SK-N-SH (cell line): ENCODE measurements around the gene PLCB1. TPM values are rescaled to one million over a fixed set of nuclear protein-coding genes. Genes with fewer than 3 reads are reported as not detected.
A peak's percentile ranks its signal among the peaks of the same experiment; 100 is the strongest.

Source experiments
- CTCF ChIA-PET: fragments of 300-600, 350-600 bp; formaldehyde crosslinking; extraction: SDS; loops from one replicate; lab custom pipeline; 2021; lab: Yijun Ruan, JAX
- POLR2A ChIA-PET: fragments of 350-600 bp; sonication (Branson Sonifier 250); formaldehyde crosslinking; extraction: SDS; loops from one replicate; lab custom pipeline; 2020; ENCODE audit warnings: antibody characterized with exemption, inconsistent platforms; lab: Yijun Ruan, JAX
- DNase-seq: peaks from one replicate; pipeline ENCODE4 v3.0.0; 2012
- H2AFZ ChIP-seq: fragments of 200-600 bp; sonication (generic); 2 replicates; pipeline ENCODE4 v1.8.1; 2016; ENCODE audit warnings: antibody characterized with exemption, mild to moderate bottlenecking, low read depth
- H3F3A ChIP-seq: fragments of 200-600 bp; sonication (generic); replicated peaks from 2 replicates; pipeline ENCODE3; 2016; ENCODE audit warnings: antibody characterized with exemption, mild to moderate bottlenecking; ENCODE audit not compliant: insufficient read depth
- H3K27ac ChIP-seq, 2 experiments: fragments of 200-500 bp in 1 of 2; fragments of 200-600 bp in 1 of 2; sonication (Bioruptor generic) in 1 of 2; sonication (generic), shearing (Covaris generic) in 1 of 2; 2 replicates each; pipeline versions ENCODE4 v1.5.1 to v1.6.1; 2014 to 2016; ENCODE audit warnings: low read depth in 2 of 2, inconsistent platforms in 1 of 2, low read length in 1 of 2, mild to moderate bottlenecking in 1 of 2, mixed read lengths in 1 of 2
- H3K27me3 ChIP-seq: fragments of 200-600 bp; sonication (generic), shearing (Covaris generic); 2 replicates; pipeline ENCODE4 v1.6.1; 2016; ENCODE audit warnings: mixed run types; ENCODE audit not compliant: insufficient read depth
- H3K36me3 ChIP-seq, 2 experiments: fragments of 200-500 bp in 1 of 2; fragments of 200-600 bp in 1 of 2; sonication (Bioruptor generic) in 1 of 2; sonication (generic) in 1 of 2; replicated peaks in 1 of 2; 2 replicates each; pipeline versions ENCODE3 to v1.5.1; 2014 to 2016; ENCODE audit warnings: low read length in 1 of 2, mild to moderate bottlenecking in 1 of 2; ENCODE audit not compliant: insufficient read depth in 2 of 2, control insufficient read depth in 1 of 2
- H3K4me1 ChIP-seq, 2 experiments: fragments of 200-500 bp in 1 of 2; fragments of 200-600 bp in 1 of 2; sonication (Bioruptor generic) in 1 of 2; sonication (generic), shearing (Covaris generic) in 1 of 2; 2 replicates each; pipeline versions ENCODE4 v1.5.1 to v1.6.1; 2014 to 2016; ENCODE audit warnings: low read depth in 1 of 2, low read length in 1 of 2, mixed run types in 1 of 2; ENCODE audit not compliant: insufficient read depth in 2 of 2, control insufficient read depth in 1 of 2
- H3K4me2 ChIP-seq: fragments of 200-600 bp; sonication (generic), shearing (Covaris generic); 2 replicates; pipeline ENCODE4 v1.6.1; 2017; ENCODE audit warnings: mixed run types
- H3K4me3 ChIP-seq, 2 experiments: fragments of 200-500 bp in 1 of 2; fragments of 200-600 bp in 1 of 2; sonication (Bioruptor generic) in 1 of 2; sonication (generic), shearing (Covaris generic) in 1 of 2; 2 replicates each; pipeline versions ENCODE4 v1.5.1 to v1.8.1; 2014 to 2016; ENCODE audit warnings: low read depth in 2 of 2, inconsistent platforms in 1 of 2, low read length in 1 of 2, mild to moderate bottlenecking in 1 of 2, mixed read lengths in 1 of 2, moderate library complexity in 1 of 2
- H3K79me2 ChIP-seq: fragments of 200-600 bp; sonication (generic); 2 replicates; pipeline ENCODE4 v1.8.1; 2017; ENCODE audit warnings: mild to moderate bottlenecking; ENCODE audit not compliant: insufficient read depth
- H3K9ac ChIP-seq: fragments of 200-600 bp; sonication (generic); 2 replicates; pipeline ENCODE4 v1.6.1; 2017; ENCODE audit warnings: mixed run types
- H3K9me2 ChIP-seq: fragments of 200-600 bp; sonication (generic); 2 replicates; pipeline ENCODE4 v1.6.1; 2017; ENCODE audit warnings: mixed run types
- H3K9me3 ChIP-seq: fragments of 200-600 bp; sonication (generic); 2 replicates; pipeline ENCODE4 v1.6.1; 2017; ENCODE audit warnings: mixed run types, mild to moderate bottlenecking, moderate library complexity
- H4K20me1 ChIP-seq: fragments of 200-600 bp; sonication (generic); 2 replicates; pipeline ENCODE4 v1.6.1; 2017; ENCODE audit warnings: mild to moderate bottlenecking, mixed run types; ENCODE audit not compliant: insufficient read depth
- JUND ChIP-seq: IDR thresholded peaks from 2 replicates; pipeline ENCODE4 v1.4.0; 2012
- NRF1 ChIP-seq: IDR thresholded peaks from 2 replicates; pipeline ENCODE4 v1.6.1; 2012; ENCODE audit warnings: low read depth, mild to moderate bottlenecking, low read length
- REST ChIP-seq: IDR thresholded peaks from 2 replicates; pipeline ENCODE4 v1.6.1; 2012; ENCODE audit warnings: mild to moderate bottlenecking, low read depth, low read length, moderate library complexity
- TCF12 ChIP-seq: IDR thresholded peaks from 2 replicates; pipeline ENCODE4 v1.4.0; 2012
- YY1 ChIP-seq: IDR thresholded peaks from 2 replicates; pipeline ENCODE4 v1.4.0; 2012; ENCODE audit warnings: low read depth, mild to moderate bottlenecking
- ZBTB33 ChIP-seq: IDR thresholded peaks from 2 replicates; pipeline ENCODE4 v1.4.0; 2012; ENCODE audit warnings: low read depth, borderline replicate concordance
- WGBS: methylation state at CpG from one replicate; pipeline ENCODE4 v1.1.6; 2017; ENCODE audit warnings: low lambda C conversion rate; 5-methylcytosine and 5-hydroxymethylcytosine counted together
- polyA plus RNA-seq, 3 experiments: library from polyadenylated mRNA; depleted of rRNA; stranded (reverse); fragments of >200 nt; gene quantifications; 2 replicates each; pipeline ENCODE4 v1.2.3, GENCODE V29; 2012
- TF ChIP-seq, protein P1 (sequence below): IDR thresholded peaks from 2 replicates; pipeline ENCODE4 v1.4.0; 2012; ENCODE audit warnings: low read depth

PLCB1 gene
- polyA plus RNA-seq, 1 of the 3 experiments (the other 2 are of a cell fraction) = 10.5 TPM

DNA sequence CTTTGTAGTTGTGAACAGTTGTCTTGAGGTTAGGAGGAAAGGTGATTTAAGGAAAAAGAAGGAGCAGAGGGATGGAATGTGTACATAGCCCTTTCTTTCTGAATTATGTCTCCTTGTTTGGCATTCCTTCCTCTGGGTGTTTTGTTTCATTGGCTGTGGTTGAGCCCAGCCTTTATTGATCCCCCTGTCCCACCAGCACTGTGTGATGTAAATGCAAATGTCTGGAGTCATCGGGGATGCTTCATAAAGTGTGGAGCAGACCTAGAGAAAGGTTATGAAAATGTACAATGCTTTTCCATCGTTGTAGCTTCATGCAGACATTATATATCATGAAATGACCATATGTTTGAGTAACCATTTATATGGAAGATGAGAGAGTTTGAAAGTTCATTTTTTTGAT is 164.5 kb downstream of the PLCB1 start:
- Histone ChIP-seq H3K4me3 (no peak overlapping the region), H3K4me1 (peaks cover 0 to 2% of the 10 kb centered on the region in 2 experiments; a peak in 1 of 4 replicates), H3K4me2 (no peak overlapping the region), H3F3A (peaks cover 10% of the 10 kb centered on the region), H3K79me2 (no peaks in the 10 kb centered on the region; the same call in 1 of the 2 replicates), H3K27ac (no peak overlapping the region), H4K20me1 (no peaks in the 10 kb centered on the region), H3K27me3 (no peaks in the 10 kb centered on the region), H3K9ac (no peak overlapping the region), H3K9me2 (no peaks in the 10 kb centered on the region), H3K9me3 (no peaks in the 10 kb centered on the region), H2AFZ (no peak overlapping the region), H3K36me3 (no peaks in the 10 kb centered on the region)
- WGBS = 62% methylated on average over 2 of the region's 2 CpGs
- ChIA-PET POLR2A (no interaction called here), CTCF (no interaction called here)
- no peak for DNase-seq
- no peak for TF ChIP-seq JUND
- TF ChIP-seq, protein P1, sequence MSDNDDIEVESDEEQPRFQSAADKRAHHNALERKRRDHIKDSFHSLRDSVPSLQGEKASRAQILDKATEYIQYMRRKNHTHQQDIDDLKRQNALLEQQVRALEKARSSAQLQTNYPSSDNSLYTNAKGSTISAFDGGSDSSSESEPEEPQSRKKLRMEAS = no peak
- no peak for TF ChIP-seq TCF12
- no peak for TF ChIP-seq ZBTB33

DNA sequence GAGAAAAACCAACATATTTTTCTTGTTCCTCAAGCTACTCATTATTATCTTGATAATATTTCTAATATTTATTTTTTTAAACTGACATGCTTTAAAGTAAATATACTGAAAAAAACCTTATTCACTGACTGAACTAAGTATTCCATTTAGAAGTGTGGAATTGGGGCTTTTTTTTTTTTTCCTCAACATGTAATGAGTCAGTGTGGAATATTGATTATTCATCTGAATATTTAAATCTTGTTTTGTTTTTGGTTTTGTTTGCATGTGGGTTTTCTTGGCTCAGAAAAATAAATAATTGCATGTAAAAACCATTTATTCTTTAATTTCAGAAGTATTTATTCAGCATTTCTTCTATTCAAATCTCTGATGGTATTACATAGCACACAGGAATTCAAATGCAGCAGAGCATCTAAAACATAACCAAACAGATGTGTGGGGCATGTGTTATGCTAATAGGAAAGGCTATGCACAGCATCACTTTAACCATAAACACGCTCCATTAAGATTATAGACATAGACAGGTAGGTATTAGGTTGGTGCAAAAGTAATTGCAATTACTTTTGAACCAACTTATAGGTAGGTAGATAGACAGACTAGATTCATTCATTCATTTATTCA is 166.5 kb downstream of the PLCB1 start:
- Histone ChIP-seq H3K79me2 (no peaks in the 10 kb centered on the region; the same call in 1 of the 2 replicates), H3K9me2 (no peaks in the 10 kb centered on the region), H4K20me1 (no peaks in the 10 kb centered on the region), H3K27me3 (no peaks in the 10 kb centered on the region), H3K4me1 (no peaks in the 10 kb centered on the region), H3K4me2 (no peak overlapping the region), H2AFZ (no peak overlapping the region), H3K9me3 (no peaks in the 10 kb centered on the region), H3F3A (no peaks in the 10 kb centered on the region), H3K9ac (no peak overlapping the region), H3K4me3 (no peak overlapping the region), H3K36me3 (no peaks in the 10 kb centered on the region), H3K27ac (no peak overlapping the region)
- no peak for DNase-seq
- CTCF ChIA-PET = interaction anchor here (0.8 kb wide), 1 partner anchor 462 kb away, joined by 3 read pairs; no protein-coding TSS in a partner anchor
- POLR2A ChIA-PET = no interaction called here
- 88% methylated on average over 1 of the region's 1 CpG for WGBS
- TF ChIP-seq NRF1 = no peak
- TF ChIP-seq YY1 = no peak

DNA sequence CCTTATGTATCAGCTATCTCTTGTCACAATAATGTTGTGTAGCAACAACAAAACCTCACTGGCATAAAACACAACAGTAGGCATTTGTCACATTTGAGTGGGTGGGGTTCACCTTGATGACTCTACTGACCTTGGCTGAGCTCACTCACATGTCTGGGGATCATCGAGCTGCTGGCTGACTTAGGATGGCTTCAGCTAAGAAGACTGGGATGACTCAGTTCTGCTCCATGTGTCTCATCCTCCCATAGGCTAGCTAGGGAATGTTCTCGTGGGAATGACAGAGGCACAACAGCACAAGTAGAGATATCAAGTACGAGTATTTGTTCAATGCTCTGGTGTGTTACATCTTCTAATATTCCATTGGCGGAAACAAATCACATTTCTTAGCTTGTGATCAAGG is 167.9 kb downstream of the PLCB1 start:
- 80% methylated on average over 4 of the region's 4 CpGs for WGBS
- Histone ChIP-seq H3K9me2 (no peaks in the 10 kb centered on the region), H3K9ac (no peak overlapping the region), H3F3A (no peaks in the 10 kb centered on the region), H3K9me3 (no peaks in the 10 kb centered on the region), H3K4me2 (no peak overlapping the region), H3K27me3 (no peaks in the 10 kb centered on the region), H4K20me1 (no peaks in the 10 kb centered on the region), H3K4me3 (no peak overlapping the region), H3K4me1 (peaks cover 0 to 5% of the 10 kb centered on the region in 2 experiments; a peak in 2 of 4 replicates), H3K27ac (no peak overlapping the region), H2AFZ (no peak overlapping the region), H3K36me3 (no peaks in the 10 kb centered on the region), H3K79me2 (peaks cover 3% of the 10 kb centered on the region; the same call in 1 of the 2 replicates)
- TF ChIP-seq REST (no peak), TCF12 (peak; percentile 19; the same call in 1 of the 2 replicates)
- ChIA-PET CTCF (interaction anchor here (1.0 kb wide), 3 partner anchors 10 to 423 kb away, joined by 3 to 4 read pairs (median 3); no protein-coding TSS in a partner anchor), POLR2A (no interaction called here)
- no peak for DNase-seq
